CD8-positive, alpha-beta memory T cell (primary cell): ENCODE results near the gene ORMDL1. TPM values are rescaled to one million over a fixed set of nuclear protein-coding genes. Genes with fewer than 3 reads are reported as not detected.

Experiments used
- CTCF ChIA-PET: fragments of 350-600 bp; sonication (Branson Sonifier 250); formaldehyde crosslinking; loops from one replicate; lab custom pipeline; 2021; ENCODE audit warnings: antibody characterized with exemption; lab: Charles Lee
- POLR2A ChIA-PET: fragments of 350-600 bp; sonication (Branson Sonifier 250); formaldehyde crosslinking; loops from one replicate; lab custom pipeline; 2021; ENCODE audit warnings: antibody characterized with exemption; lab: Charles Lee
- DNase-seq, 5 donors: peaks; one replicate each; pipeline versions ENCODE4 v3.0.0 to v3.0.0-alpha.2; 2020 to 2022; ENCODE audit warnings: mixed read lengths in 1 of 5
- H3K27ac ChIP-seq: one replicate; pipeline ENCODE4 v1.7.0; 2013; ENCODE audit warnings: low read depth, mild to moderate bottlenecking, low read length, moderate library complexity
- H3K27me3 ChIP-seq: 2 replicates; pipeline ENCODE4 v1.7.0; 2013; ENCODE audit warnings: low read length, mild to moderate bottlenecking; ENCODE audit not compliant: insufficient read depth, poor library complexity, severe bottlenecking
- H3K36me3 ChIP-seq: 2 replicates; pipeline ENCODE4 v1.7.0; 2013; ENCODE audit warnings: mild to moderate bottlenecking, low read length, moderate library complexity; ENCODE audit not compliant: insufficient read depth
- H3K4me1 ChIP-seq: 2 replicates; pipeline ENCODE4 v1.7.0; 2013; ENCODE audit warnings: mild to moderate bottlenecking, low read length, moderate library complexity; ENCODE audit not compliant: insufficient read depth
- H3K4me3 ChIP-seq: 2 replicates; pipeline ENCODE4 v1.7.0; 2013; ENCODE audit warnings: mild to moderate bottlenecking, low read length
- H3K9me3 ChIP-seq: 2 replicates; pipeline ENCODE4 v1.7.0; 2013; ENCODE audit warnings: mild to moderate bottlenecking, low read length
- H3K27ac Mint-ChIP-seq, 8 donors: one replicate each; pipeline ENCODE4 v1.8.0; 2020 to 2021; ENCODE audit warnings: mixed read lengths in 8 of 8, mild to moderate bottlenecking in 6 of 8, inconsistent platforms in 3 of 8, moderate library complexity in 3 of 8
- H3K27me3 Mint-ChIP-seq, 2 donors: one replicate each; pipeline ENCODE4 v1.8.0; 2020 to 2021; ENCODE audit warnings: mixed read lengths in 2 of 2, mild to moderate bottlenecking in 1 of 2, moderate library complexity in 1 of 2
- H3K36me3 Mint-ChIP-seq, 3 donors: one replicate each; pipeline ENCODE4 v1.8.0; 2020 to 2021; ENCODE audit warnings: mixed read lengths in 3 of 3, inconsistent platforms in 1 of 3, mild to moderate bottlenecking in 1 of 3
- H3K4me1 Mint-ChIP-seq, 3 donors: one replicate each; pipeline ENCODE4 v1.8.0; 2020 to 2021; ENCODE audit warnings: mixed read lengths in 3 of 3, inconsistent platforms in 1 of 3, mild to moderate bottlenecking in 1 of 3
- H3K4me3 Mint-ChIP-seq, 7 donors: one replicate each; pipeline ENCODE4 v1.8.0; 2020 to 2021; ENCODE audit warnings: mixed read lengths in 7 of 7, mild to moderate bottlenecking in 6 of 7, moderate library complexity in 4 of 7, inconsistent platforms in 2 of 7
- H3K9me3 Mint-ChIP-seq, 5 donors: one replicate each; pipeline ENCODE4 v1.8.0; 2020 to 2022; ENCODE audit warnings: mixed read lengths in 5 of 5, mild to moderate bottlenecking in 3 of 5, moderate library complexity in 2 of 5, inconsistent platforms in 1 of 5
- polyA plus RNA-seq: library from polyadenylated mRNA; unstranded; fragments of 300-500 nt; fragmentation: Illumina TruSeq; gene quantifications from one replicate; pipeline ENCODE4 v1.2.3, GENCODE V29; 2021
- total RNA-seq, 2 experiments: library from RNA; stranded (reverse); gene quantifications; one replicate each; pipeline ENCODE4 v1.2.3, GENCODE V29; 2021

The ORMDL1 gene
- total and polyA plus RNA-seq, 3 experiments from 2014 or later, result 88.4 to 100 (median 89.5) TPM

DNA sequence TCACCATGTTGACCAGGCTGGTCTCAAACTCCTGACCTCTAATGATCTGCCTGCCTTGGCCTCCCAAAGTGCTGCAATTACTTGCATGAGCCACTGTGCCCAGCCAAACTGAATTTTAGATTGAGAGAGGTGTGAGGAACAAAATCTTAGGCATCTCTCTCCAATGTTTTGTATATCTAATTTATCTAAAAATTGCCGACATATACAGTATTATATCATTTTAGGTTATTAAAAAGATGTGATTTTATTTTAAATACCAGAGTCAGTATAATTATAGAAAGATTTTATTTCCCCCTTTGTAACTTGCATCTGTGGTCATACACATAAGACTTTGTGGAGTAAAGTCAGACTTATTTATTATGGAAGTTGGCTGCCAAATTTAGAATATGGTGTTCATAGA lies 10.2 kb upstream of the ORMDL1 start:
- Mint-ChIP-seq H3K27ac (no peak overlapping the region), H3K4me1 (peaks cover 18 to 52% (median 38%) of the 10 kb centered on the region in 3 donors), H3K36me3 (peaks cover 3 to 58% (median 21%) of the 10 kb centered on the region in 3 donors), H3K4me3 (no peak overlapping the region), H3K27me3 (no peaks in the 10 kb centered on the region), H3K9me3 (no peaks in the 10 kb centered on the region)
- ChIA-PET CTCF (interaction anchor here (1.2 kb wide), 1 partner anchor 133 kb away, joined by 3 read pairs; the partner anchor contains the start of gene ASNSD1), POLR2A (no interaction called here)
- Histone ChIP-seq H3K4me3 (no peak overlapping the region), H3K36me3 (peaks cover 13% of the 10 kb centered on the region), H3K27ac (no peak overlapping the region), H3K4me1 (no peaks in the 10 kb centered on the region), H3K27me3 (no peaks in the 10 kb centered on the region), H3K9me3 (no peaks in the 10 kb centered on the region)
- DNase-seq, result no peak

DNA sequence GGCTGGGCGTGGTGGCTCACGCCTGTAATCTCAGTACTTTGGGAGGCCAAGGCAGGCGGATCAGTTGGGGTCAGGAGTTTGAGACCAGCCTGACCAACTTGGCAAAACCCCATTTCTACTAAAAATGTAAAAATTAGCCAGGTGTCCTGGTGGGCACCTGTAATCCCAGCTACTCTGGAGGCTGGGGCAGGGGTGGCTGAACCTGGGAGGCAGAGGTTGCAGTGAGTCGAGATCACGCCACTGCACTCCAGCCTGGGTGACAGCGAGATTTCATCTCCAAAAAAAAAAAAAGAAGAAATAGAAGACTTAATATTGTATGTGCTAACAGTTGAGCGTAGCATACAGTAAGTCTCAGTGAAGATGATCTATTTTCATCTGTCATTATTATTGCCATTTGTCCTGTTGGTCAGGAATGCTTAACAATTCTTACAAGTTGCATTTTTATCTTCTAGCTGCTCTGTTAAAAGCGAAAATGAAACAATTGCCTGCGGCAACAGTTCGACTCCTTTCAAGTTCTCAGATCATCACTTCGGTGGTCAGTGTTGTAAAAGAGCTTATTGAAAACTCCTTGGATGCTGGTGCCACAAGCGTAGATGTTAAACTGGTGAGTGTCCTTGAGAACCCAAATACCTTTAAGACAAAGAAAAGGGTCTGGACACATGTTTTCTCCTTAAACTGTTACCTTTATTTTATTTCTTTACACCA lies 7.4 kb upstream of the ORMDL1 start:
- Mint-ChIP-seq H3K27me3 (no peaks in the 10 kb centered on the region), H3K27ac (peak overlapping the region; percentile 86 to 97 (median 94)), H3K9me3 (no peaks in the 10 kb centered on the region), H3K36me3 (peaks cover 3 to 40% (median 7%) of the 10 kb centered on the region in 3 donors), H3K4me1 (peaks cover 24 to 53% (median 45%) of the 10 kb centered on the region in 3 donors), H3K4me3 (peak overlapping the region; percentile 77 to 90 (median 83))
- H3K27ac ChIP-seq, result peak overlapping the region; percentile 64
- H3K4me1 ChIP-seq, result no peaks in the 10 kb centered on the region
- H3K27me3 ChIP-seq, result no peaks in the 10 kb centered on the region
- CTCF ChIA-PET, result interaction anchor here (1.5 kb wide), 1 partner anchor 29 kb away, joined by 5 read pairs; the partner anchor contains the start of gene OSGEPL1
- DNase-seq, result peak in 2 of 5 donors; percentile 3 to 40
- POLR2A ChIA-PET, result interaction anchor here (0.5 to 1.4 kb wide), 3 partner anchors 29 to 1090 kb away, joined by 3 to 4 read pairs (median 4); partner anchors contain the start of gene OSGEPL1
- no peaks in the 10 kb centered on the region for H3K9me3 ChIP-seq
- peaks cover 13% of the 10 kb centered on the region for H3K36me3 ChIP-seq
- H3K4me3 ChIP-seq, result peak overlapping the region; percentile 40

DNA sequence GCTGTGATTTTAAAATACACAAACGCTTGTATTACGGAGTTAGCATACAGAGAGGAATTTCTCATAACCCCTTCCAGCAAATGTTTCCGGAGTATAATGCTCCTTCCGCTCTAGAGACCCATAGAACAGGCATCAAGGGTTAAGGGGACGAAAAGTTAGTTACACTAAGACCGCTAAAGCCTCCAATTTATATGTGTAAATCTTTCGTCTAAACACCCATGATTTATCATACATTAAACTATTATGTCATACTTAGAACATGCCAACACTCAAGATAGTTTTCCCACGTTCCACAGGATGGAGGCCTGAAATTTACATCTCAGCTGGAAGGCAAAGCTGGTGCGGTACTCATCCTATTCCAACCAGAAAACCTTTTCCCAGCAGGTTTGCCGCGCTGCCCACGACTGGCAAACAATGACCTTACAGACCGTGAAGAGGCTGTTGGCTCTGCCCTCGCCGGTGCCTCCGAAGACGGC lies 650 bp downstream of the ORMDL1 start:
- Mint-ChIP-seq H3K27ac (peak overlapping the region; percentile 93 to 100 (median 96)), H3K27me3 (no peaks in the 10 kb centered on the region), H3K4me1 (peaks cover 55 to 81% (median 78%) of the 10 kb centered on the region in 3 donors), H3K4me3 (peak overlapping the region; percentile 93 to 100 (median 95)), H3K9me3 (no peaks in the 10 kb centered on the region), H3K36me3 (peaks cover 2 to 62% (median 14%) of the 10 kb centered on the region in 3 donors)
- Histone ChIP-seq H3K4me1 (peaks cover 20% of the 10 kb centered on the region), H3K27ac (peak overlapping the region; percentile 92), H3K9me3 (no peaks in the 10 kb centered on the region), H3K4me3 (peak overlapping the region; percentile 89), H3K36me3 (peaks cover 2% of the 10 kb centered on the region), H3K27me3 (no peaks in the 10 kb centered on the region)
- POLR2A ChIA-PET, result interaction anchor here (0.6 to 2.8 kb wide), 7 partner anchors 9 to 751 kb away, joined by 3 to 36 read pairs (median 4); partner anchors contain the start of genes NEMP2 and OSGEPL1
- no peak for DNase-seq
- CTCF ChIA-PET, result interaction anchor here (1.2 to 5.6 kb wide), 4 partner anchors 21 to 123 kb away, joined by 3 to 37 read pairs (median 4); partner anchors contain the start of gene OSGEPL1

DNA sequence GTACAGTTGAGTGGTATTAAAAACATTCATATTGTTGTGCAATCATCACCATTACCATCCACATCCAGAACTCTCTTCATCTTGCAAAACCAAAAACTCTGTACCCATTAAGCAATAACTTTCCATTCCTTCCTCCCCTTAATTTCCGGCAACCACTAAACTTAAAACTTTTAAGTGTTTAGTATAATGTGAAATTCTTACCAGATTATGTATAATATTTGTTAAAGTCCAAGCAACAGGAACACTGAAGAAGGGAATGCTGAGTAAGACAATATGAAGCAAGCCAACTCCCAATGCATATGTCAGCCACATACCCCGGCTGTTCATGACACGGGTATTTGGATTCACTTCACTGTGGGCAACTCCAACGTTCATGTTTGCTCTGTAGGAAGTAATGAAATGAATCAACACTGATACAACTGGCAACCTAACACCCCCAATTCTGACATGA lies 1.9 kb downstream of the ORMDL1 start:
- CTCF ChIA-PET, result interaction anchor here (5.6 kb wide), 1 partner anchor 20 kb away, joined by 37 read pairs; the partner anchor contains the start of gene OSGEPL1

GRCh38 chr2:189772212-189772611 lies 11.9 kb downstream of the ORMDL1 start:
- Mint-ChIP-seq H3K9me3 (no peaks in the 10 kb centered on the region), H3K4me1 (peaks cover 13 to 24% (median 13%) of the 10 kb centered on the region in 3 donors), H3K27ac (peak overlapping the region in 1 of 8 donors; percentile 29), H3K27me3 (no peaks in the 10 kb centered on the region), H3K4me3 (no peak overlapping the region), H3K36me3 (peaks cover 0 to 82% (median 6%) of the 10 kb centered on the region in 3 donors)
- Histone ChIP-seq H3K27me3 (no peaks in the 10 kb centered on the region), H3K27ac (no peak overlapping the region), H3K9me3 (no peaks in the 10 kb centered on the region), H3K4me3 (no peak overlapping the region), H3K4me1 (no peaks in the 10 kb centered on the region), H3K36me3 (peaks cover 42% of the 10 kb centered on the region)
- CTCF ChIA-PET, result interaction anchor here (3.4 kb wide), 1 partner anchor 9 kb away, joined by 23 read pairs; the partner anchor contains the start of gene OSGEPL1
- POLR2A ChIA-PET, result interaction anchor here (1.3 kb wide), 1 partner anchor 12 kb away, joined by 5 read pairs; the partner anchor contains the start of genes ORMDL1 and PMS1
- DNase-seq, result no peak

More for the DNA sequence above, 1.9 kb downstream of the ORMDL1 start:
- H3K9me3 ChIP-seq, result no peaks in the 10 kb centered on the region
- no peak for DNase-seq
- Mint-ChIP-seq H3K9me3 (no peaks in the 10 kb centered on the region), H3K27me3 (no peaks in the 10 kb centered on the region), H3K4me3 (peak overlapping the region; percentile 49 to 100 (median 95)), H3K36me3 (peaks cover 5 to 70% (median 16%) of the 10 kb centered on the region in 3 donors), H3K27ac (peak overlapping the region; percentile 75 to 100 (median 94)), H3K4me1 (peaks cover 55 to 84% (median 75%) of the 10 kb centered on the region in 3 donors)
- H3K27ac ChIP-seq, result no peak overlapping the region
- H3K27me3 ChIP-seq, result no peaks in the 10 kb centered on the region
- peaks cover 20% of the 10 kb centered on the region for H3K4me1 ChIP-seq
- H3K4me3 ChIP-seq, result peak overlapping the region; percentile 6
- POLR2A ChIA-PET, result no interaction called here
- peaks cover 3% of the 10 kb centered on the region for H3K36me3 ChIP-seq

DNA sequence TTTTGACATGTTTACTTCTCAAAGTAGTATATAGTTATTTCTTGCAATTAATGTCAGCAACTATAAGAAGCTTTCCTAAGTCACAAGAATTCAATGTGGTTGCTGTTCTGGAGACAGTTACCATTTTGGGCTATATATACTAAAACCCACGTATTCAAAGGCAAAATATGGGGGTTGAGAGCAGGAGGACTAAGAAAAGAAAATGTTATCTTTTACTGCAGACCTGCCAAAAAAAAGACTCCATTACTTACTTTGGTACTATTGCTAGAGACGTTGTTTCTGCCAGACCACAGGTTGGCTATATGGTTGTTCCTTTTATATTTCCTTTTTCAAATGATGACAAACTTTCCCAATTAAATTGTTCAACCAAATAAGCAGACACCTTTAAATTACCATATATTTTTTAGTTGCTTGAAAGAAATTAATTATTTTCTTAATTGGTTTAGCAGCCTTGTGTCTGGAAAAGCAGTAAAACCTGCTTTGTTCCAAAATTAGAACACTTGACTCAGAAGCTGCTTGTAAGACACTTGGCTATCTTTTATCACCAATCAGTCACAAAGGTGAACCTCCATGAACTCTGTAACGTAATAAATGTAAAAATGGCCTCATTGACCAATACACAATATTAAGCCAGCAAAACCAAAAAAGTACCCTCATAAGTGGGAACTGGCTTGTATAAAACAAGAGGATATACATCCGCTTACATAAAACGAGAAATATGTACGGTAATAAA lies 13.4 kb downstream of the ORMDL1 start:
- Mint-ChIP-seq H3K27me3 (no peaks in the 10 kb centered on the region), H3K27ac (no peak overlapping the region), H3K4me1 (peaks cover 7 to 17% (median 13%) of the 10 kb centered on the region in 3 donors), H3K36me3 (peaks cover 0 to 79% (median 6%) of the 10 kb centered on the region in 3 donors), H3K9me3 (no peaks in the 10 kb centered on the region), H3K4me3 (no peak overlapping the region)
- Histone ChIP-seq H3K4me1 (no peaks in the 10 kb centered on the region), H3K4me3 (no peak overlapping the region), H3K36me3 (peaks cover 27% of the 10 kb centered on the region), H3K27me3 (no peaks in the 10 kb centered on the region), H3K9me3 (no peaks in the 10 kb centered on the region), H3K27ac (no peak overlapping the region)
- DNase-seq, result no peak
- CTCF ChIA-PET, result interaction anchor here (3.4 kb wide), 1 partner anchor 8 kb away, joined by 23 read pairs; the partner anchor contains the start of gene OSGEPL1
- POLR2A ChIA-PET, result interaction anchor here (1.3 kb wide), 1 partner anchor 13 kb away, joined by 5 read pairs; the partner anchor contains the start of genes ORMDL1 and PMS1
